ENCODE measurements around the gene CNGA3.
A peak's percentile ranks its signal among the peaks of the same experiment; 100 is the strongest.

DNA sequence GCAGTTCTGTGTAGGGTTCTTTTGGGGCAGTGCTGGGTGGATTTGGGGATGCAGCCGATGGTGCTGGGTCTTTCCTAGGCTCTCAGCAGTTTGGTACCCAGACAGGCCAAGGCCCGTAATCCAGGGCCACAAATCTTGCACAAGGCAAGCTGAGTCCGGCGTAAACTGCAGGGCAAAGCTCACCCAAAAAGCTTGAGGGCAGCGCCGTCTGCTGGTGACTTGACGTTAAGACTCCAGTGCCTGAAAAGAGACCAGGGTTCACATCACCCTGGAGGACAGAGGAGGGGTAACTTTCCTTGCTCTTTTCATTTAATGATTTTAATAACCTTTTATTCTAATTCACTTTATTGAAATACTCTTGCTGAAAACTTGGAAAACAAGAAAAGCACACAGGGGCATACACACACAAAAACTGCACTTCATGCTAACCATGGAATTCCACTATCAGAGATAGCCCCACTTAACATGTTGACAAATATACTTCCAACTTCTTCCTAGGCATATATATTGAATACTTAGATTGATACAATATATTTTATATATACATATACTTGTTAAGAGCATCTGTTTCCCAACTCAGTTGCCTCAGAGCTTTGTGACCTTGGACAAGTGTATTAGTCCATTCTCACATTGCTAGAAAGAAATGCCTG is 38.9 kb downstream of the CNGA3 start:
- TF ChIP-seq, protein P1, sequence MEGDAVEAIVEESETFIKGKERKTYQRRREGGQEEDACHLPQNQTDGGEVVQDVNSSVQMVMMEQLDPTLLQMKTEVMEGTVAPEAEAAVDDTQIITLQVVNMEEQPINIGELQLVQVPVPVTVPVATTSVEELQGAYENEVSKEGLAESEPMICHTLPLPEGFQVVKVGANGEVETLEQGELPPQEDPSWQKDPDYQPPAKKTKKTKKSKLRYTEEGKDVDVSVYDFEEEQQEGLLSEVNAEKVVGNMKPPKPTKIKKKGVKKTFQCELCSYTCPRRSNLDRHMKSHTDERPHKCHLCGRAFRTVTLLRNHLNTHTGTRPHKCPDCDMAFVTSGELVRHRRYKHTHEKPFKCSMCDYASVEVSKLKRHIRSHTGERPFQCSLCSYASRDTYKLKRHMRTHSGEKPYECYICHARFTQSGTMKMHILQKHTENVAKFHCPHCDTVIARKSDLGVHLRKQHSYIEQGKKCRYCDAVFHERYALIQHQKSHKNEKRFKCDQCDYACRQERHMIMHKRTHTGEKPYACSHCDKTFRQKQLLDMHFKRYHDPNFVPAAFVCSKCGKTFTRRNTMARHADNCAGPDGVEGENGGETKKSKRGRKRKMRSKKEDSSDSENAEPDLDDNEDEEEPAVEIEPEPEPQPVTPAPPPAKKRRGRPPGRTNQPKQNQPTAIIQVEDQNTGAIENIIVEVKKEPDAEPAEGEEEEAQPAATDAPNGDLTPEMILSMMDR (IDR thresholded peaks at IDR 0.05 in 2 of 3, conservative IDR thresholded peaks at IDR 0.05 in 1 of 3; ENCODE audit: control insufficient read depth in 2 of 3, extremely low read depth in 1 of 3, insufficient read depth in 1 of 3, low read depth in 3 of 3, low read length in 3 of 3), result peak; percentile 98 to 100 (median 99); a peak in 5 of 6 replicates
- TF ChIP-seq SREBF2 (IDR thresholded peaks at IDR 0.05; ENCODE audit: low read length) (no peak), POLR2AphosphoS5 (IDR thresholded peaks at IDR 0.05; ENCODE audit: low read length) (no peak), YY1 (IDR thresholded peaks at IDR 0.05; ENCODE audit: low read depth, low read length) (peak; percentile 67), ZBED1 (IDR thresholded peaks at IDR 0.05; ENCODE audit: borderline replicate concordance) (no peak), MTA2 (IDR thresholded peaks at IDR 0.05; ENCODE audit: low read depth) (no peak), RB1 (IDR thresholded peaks at IDR 0.05; ENCODE audit: borderline replicate concordance) (no peak)
